H9 (cell line): ENCODE data around the gene GYS1. TPM values are rescaled to one million over a fixed set of nuclear protein-coding genes. Genes with fewer than 3 reads are reported as not detected.

Experiments used
- DNase-seq: peaks from one replicate; pipeline ENCODE4 v3.0.0-alpha.2; 2017
- H2AFZ ChIP-seq: one replicate; pipeline ENCODE4 v1.6.1; 2013; ENCODE audit warnings: mild to moderate bottlenecking, low read length, control low read depth, moderate library complexity
- H2AK5ac ChIP-seq: 2 replicates; pipeline ENCODE4 v1.6.1; 2013; ENCODE audit warnings: low read length, control low read depth, mixed read lengths; ENCODE audit not compliant: insufficient read length
- H2BK120ac ChIP-seq: one replicate; pipeline ENCODE4 v1.6.1; 2013; ENCODE audit warnings: low read depth, mild to moderate bottlenecking, low read length, control low read depth, inconsistent platforms; ENCODE audit not compliant: poor library complexity, severe bottlenecking
- H2BK12ac ChIP-seq: 2 replicates; pipeline ENCODE4 v1.6.1; 2013; ENCODE audit warnings: low read length, control low read depth, mixed read lengths, low read depth; ENCODE audit not compliant: insufficient read length
- H2BK15ac ChIP-seq: 2 replicates; pipeline ENCODE4 v1.6.1; 2013; ENCODE audit warnings: low read depth, low read length, control low read depth
- H2BK20ac ChIP-seq: one replicate; pipeline ENCODE4 v1.6.1; 2013; ENCODE audit warnings: low read depth, mild to moderate bottlenecking, low read length, control low read depth, inconsistent platforms; ENCODE audit not compliant: poor library complexity, severe bottlenecking
- H2BK5ac ChIP-seq: 2 replicates; pipeline ENCODE4 v1.6.1; 2013; ENCODE audit warnings: low read length, control low read depth, mixed read lengths; ENCODE audit not compliant: insufficient read length
- H3K14ac ChIP-seq: 2 replicates; pipeline ENCODE4 v1.6.1; 2013; ENCODE audit warnings: low read length, control low read depth; ENCODE audit not compliant: insufficient read depth
- H3K18ac ChIP-seq: 2 replicates; pipeline ENCODE4 v1.6.1; 2013; ENCODE audit warnings: low read depth, mild to moderate bottlenecking, mixed read lengths, low read length, control low read depth; ENCODE audit not compliant: insufficient read length
- H3K23ac ChIP-seq: 2 replicates; pipeline ENCODE4 v1.6.1; 2013; ENCODE audit warnings: low read length, control low read depth, mixed read lengths, low read depth; ENCODE audit not compliant: insufficient read length
- H3K23me2 ChIP-seq: 2 replicates; pipeline ENCODE4 v1.6.1; 2013; ENCODE audit warnings: low read depth, mild to moderate bottlenecking, mixed read lengths, low read length, control low read depth; ENCODE audit not compliant: insufficient read length, poor library complexity, severe bottlenecking
- H3K27ac ChIP-seq: 2 replicates; pipeline ENCODE4 v1.5.1; 2013; ENCODE audit warnings: low read length, control low read depth, mixed read lengths, low read depth; ENCODE audit not compliant: insufficient read length
- H3K27me3 ChIP-seq: 2 replicates; pipeline ENCODE4 v1.6.1; 2013; ENCODE audit warnings: low read length, control low read depth, inconsistent platforms; ENCODE audit not compliant: insufficient read depth
- H3K4ac ChIP-seq: 2 replicates; pipeline ENCODE4 v1.6.1; 2013; ENCODE audit warnings: low read depth, mild to moderate bottlenecking, control low read depth, inconsistent platforms, low read length, moderate library complexity
- H3K4me1 ChIP-seq: 2 replicates; pipeline ENCODE4 v1.6.1; 2013; ENCODE audit warnings: low read length, control low read depth, inconsistent platforms; ENCODE audit not compliant: insufficient read depth
- H3K4me2 ChIP-seq: 2 replicates; pipeline ENCODE4 v1.6.1; 2013; ENCODE audit warnings: low read length, control low read depth, mixed read lengths; ENCODE audit not compliant: insufficient read length, insufficient read depth
- H3K56ac ChIP-seq: 2 replicates; pipeline ENCODE4 v1.6.1; 2013; ENCODE audit warnings: low read depth, mild to moderate bottlenecking, mixed read lengths, low read length, control low read depth; ENCODE audit not compliant: insufficient read length
- H3K79me1 ChIP-seq: 2 replicates; pipeline ENCODE4 v1.6.1; 2013; ENCODE audit warnings: low read depth, mild to moderate bottlenecking, moderate library complexity, low read length, control low read depth, inconsistent platforms; ENCODE audit not compliant: insufficient read depth, poor library complexity, severe bottlenecking
- H3K79me2 ChIP-seq: 2 replicates; pipeline ENCODE4 v1.6.1; 2013; ENCODE audit warnings: low read length, control low read depth, inconsistent platforms; ENCODE audit not compliant: insufficient read depth
- H3K9ac ChIP-seq: 2 replicates; pipeline ENCODE4 v1.6.1; 2013; ENCODE audit warnings: low read length, control low read depth, mixed read lengths; ENCODE audit not compliant: insufficient read length; ENCODE audit errors: extremely low read depth
- H3K9me3 ChIP-seq: one replicate; pipeline ENCODE4 v1.6.1; 2013; ENCODE audit warnings: low read depth, low read length, inconsistent platforms; ENCODE audit not compliant: control insufficient read depth
- H3T11ph ChIP-seq: one replicate; pipeline ENCODE4 v1.6.1; 2013; ENCODE audit warnings: mild to moderate bottlenecking, low read length, control low read depth, inconsistent platforms
- H4K20me1 ChIP-seq: one replicate; pipeline ENCODE4 v1.6.1; 2013; ENCODE audit not compliant: control insufficient read depth, insufficient read length, insufficient read depth
- H4K5ac ChIP-seq: 2 replicates; pipeline ENCODE4 v1.6.1; 2013; ENCODE audit warnings: low read depth, mild to moderate bottlenecking, mixed read lengths, low read length, control low read depth; ENCODE audit not compliant: insufficient read length
- H4K8ac ChIP-seq: replicated peaks from 2 replicates; pipeline ENCODE4 v1.6.1; 2013; ENCODE audit warnings: low read length, control low read depth, mixed read lengths, low read depth; ENCODE audit not compliant: insufficient read length
- H4K91ac ChIP-seq: 2 replicates; pipeline ENCODE4 v1.6.1; 2013; ENCODE audit warnings: low read depth, mild to moderate bottlenecking, moderate library complexity, mixed read lengths, low read length, control low read depth; ENCODE audit not compliant: insufficient read length
- H3K27ac Mint-ChIP-seq, 3 experiments: 2 replicates in 2 of 3; 3 replicates in 1 of 3; pipeline ENCODE4 v1.8.0; 2020 to 2021; ENCODE audit warnings: mixed read lengths in 3 of 3, mild to moderate bottlenecking in 1 of 3, moderate library complexity in 1 of 3
- H3K27me3 Mint-ChIP-seq: 2 replicates; pipeline ENCODE4 v1.8.0; 2021; ENCODE audit warnings: low read depth, mild to moderate bottlenecking, moderate library complexity, mixed read lengths
- H3K36me3 Mint-ChIP-seq, 3 experiments: 2 replicates in 2 of 3; 3 replicates in 1 of 3; pipeline ENCODE4 v1.8.0; 2020 to 2021; ENCODE audit warnings: low read depth in 3 of 3, mixed read lengths in 3 of 3; ENCODE audit not compliant: insufficient read depth in 1 of 3
- H3K4me1 Mint-ChIP-seq, 2 experiments: 2 replicates each; pipeline ENCODE4 v1.8.0; 2020; ENCODE audit warnings: mixed read lengths in 2 of 2
- H3K4me3 Mint-ChIP-seq, 2 experiments: 2 replicates in 1 of 2; 3 replicates in 1 of 2; pipeline ENCODE4 v1.8.0; 2020 to 2021; ENCODE audit warnings: mild to moderate bottlenecking in 2 of 2, mixed read lengths in 2 of 2, moderate library complexity in 1 of 2
- H3K9me3 Mint-ChIP-seq, 2 experiments: 2 replicates in 1 of 2; 3 replicates in 1 of 2; pipeline ENCODE4 v1.8.0; 2020; ENCODE audit warnings: mild to moderate bottlenecking in 2 of 2, mixed read lengths in 2 of 2, moderate library complexity in 1 of 2
- CTCF ChIP-seq: fragments of 200-600 bp; sonication (generic); conservative IDR thresholded peaks from 3 replicates; pipeline ENCODE4 v1.8.0; 2021; ENCODE audit warnings: antibody characterized with exemption, mild to moderate bottlenecking
- WGBS: extraction: QIAGEN DNeasy Blood & Tissue Kit; methylation state at CpG from one replicate; pipeline ENCODE4 v1.1.7; 2013; ENCODE audit warnings: missing lambda C conversion rate, low lambda C conversion rate, mixed read lengths; ENCODE audit not compliant: insufficient read length; ENCODE audit errors: extremely low coverage; 5-methylcytosine and 5-hydroxymethylcytosine counted together
- total RNA-seq: library from RNA; stranded (reverse); gene quantifications from 2 replicates; pipeline ENCODE4 v1.2.1, GENCODE V29; 2021

GYS1 gene
- total RNA-seq, 1 experiment from 2014 or later = 44.3 TPM

DNA sequence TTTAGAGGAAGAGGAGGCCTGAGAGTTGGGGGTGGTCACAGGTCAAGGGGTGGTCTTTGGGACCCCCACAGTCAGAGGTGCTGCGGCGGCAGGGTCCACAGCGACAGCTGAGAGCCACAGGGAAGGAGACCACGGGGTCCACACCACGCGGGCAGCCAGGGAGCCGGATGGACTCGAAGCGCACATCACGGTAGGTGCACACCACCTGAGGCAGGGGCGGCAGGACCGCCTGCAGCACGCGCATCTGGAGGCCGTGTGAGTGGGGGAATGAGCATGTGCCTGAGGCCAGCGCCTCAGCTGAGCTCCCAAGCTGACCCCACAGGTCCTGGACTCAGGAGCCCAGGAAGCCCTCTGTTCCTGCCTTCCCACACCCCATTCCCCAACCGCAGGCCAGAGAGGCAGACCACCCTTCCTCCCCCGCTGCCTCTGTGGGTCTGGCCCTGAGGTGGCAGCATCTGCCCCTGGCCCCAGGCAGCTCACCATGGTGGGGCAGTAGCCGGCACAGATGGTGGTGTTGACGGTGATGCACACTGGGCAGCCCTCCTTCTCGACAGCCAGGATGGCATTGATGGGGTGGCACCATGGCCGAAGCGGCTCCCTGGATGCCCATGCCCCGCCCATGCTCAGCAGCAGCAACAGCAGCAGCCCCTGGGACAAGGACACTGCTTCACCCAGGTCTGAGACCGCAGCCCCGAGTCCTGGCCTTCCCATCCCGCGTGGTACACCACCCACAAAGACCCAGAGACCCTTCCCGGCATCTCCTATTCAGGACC, 23.1 kb upstream of the GYS1 start:
- Histone ChIP-seq H2BK15ac (no peak overlapping the region), H2AK5ac (no peak overlapping the region), H3K4ac (no peak overlapping the region), H3K27ac (no peak overlapping the region), H4K20me1 (no peaks in the 10 kb centered on the region), H3K4me1 (peaks cover 4% of the 10 kb centered on the region; the same call in 1 of the 2 replicates), H3K79me1 (no peaks in the 10 kb centered on the region), H3K14ac (no peak overlapping the region), H3K18ac (no peak overlapping the region), H2BK5ac (no peak overlapping the region), H3K79me2 (no peaks in the 10 kb centered on the region), H4K8ac (no peak overlapping the region), H2BK12ac (no peak overlapping the region), H3K23me2 (peaks cover 8% of the 10 kb centered on the region), H2BK120ac (no peak overlapping the region), H3K9me3 (no peaks in the 10 kb centered on the region), H3K4me2 (no peak overlapping the region), H3K56ac (no peak overlapping the region), H3K27me3 (no peaks in the 10 kb centered on the region; the same call in 1 of the 2 replicates), H3K23ac (no peak overlapping the region), H4K91ac (no peak overlapping the region), H3K9ac (no peak overlapping the region), H4K5ac (no peak overlapping the region), H2AFZ (no peak overlapping the region), H3T11ph (no peak overlapping the region), H2BK20ac (no peak overlapping the region)
- no peak for TF ChIP-seq CTCF
- Mint-ChIP-seq H3K4me3 (no peak overlapping the region; a peak in 1 of 5 replicates), H3K27me3 (peaks cover 25% of the 10 kb centered on the region), H3K36me3 (peaks cover 16 to 50% (median 48%) of the 10 kb centered on the region in 3 experiments; a peak in 6 of 7 replicates), H3K4me1 (peaks cover 15 to 33% of the 10 kb centered on the region in 2 experiments), H3K9me3 (peaks cover 0 to 1% of the 10 kb centered on the region in 2 experiments; a peak in 1 of 5 replicates), H3K27ac (no peak overlapping the region)
- DNase-seq = no peak
- no CpG with 5 or more reads among the region's 29 CpGs for WGBS
